T-helper 1 cell treated with Interleukin-12 subunit alpha and Interleukin-12 subunit beta and Interleukin-4 antibody, amounts not matched to agents 30 ng/mL and 1 ng/mL, for 36 hours (primary cell): ENCODE measurements around the gene ASB16. TPM values are rescaled to one million over a fixed set of nuclear protein-coding genes. Genes with fewer than 3 reads are reported as not detected.

Experiments
- intact Hi-C: fragments of 100-400 bp; cut with micrococcal nuclease; formaldehyde crosslinking; loops from one replicate; pipeline ENCODE4 v1.15.1; 2024
- total RNA-seq: library from RNA; stranded (reverse); gene quantifications from 2 replicates; pipeline ENCODE4 v1.2.3, GENCODE V29; 2022

The ASB16 gene
- total RNA-seq, 1 donor from 2014 or later: not detected

DNA sequence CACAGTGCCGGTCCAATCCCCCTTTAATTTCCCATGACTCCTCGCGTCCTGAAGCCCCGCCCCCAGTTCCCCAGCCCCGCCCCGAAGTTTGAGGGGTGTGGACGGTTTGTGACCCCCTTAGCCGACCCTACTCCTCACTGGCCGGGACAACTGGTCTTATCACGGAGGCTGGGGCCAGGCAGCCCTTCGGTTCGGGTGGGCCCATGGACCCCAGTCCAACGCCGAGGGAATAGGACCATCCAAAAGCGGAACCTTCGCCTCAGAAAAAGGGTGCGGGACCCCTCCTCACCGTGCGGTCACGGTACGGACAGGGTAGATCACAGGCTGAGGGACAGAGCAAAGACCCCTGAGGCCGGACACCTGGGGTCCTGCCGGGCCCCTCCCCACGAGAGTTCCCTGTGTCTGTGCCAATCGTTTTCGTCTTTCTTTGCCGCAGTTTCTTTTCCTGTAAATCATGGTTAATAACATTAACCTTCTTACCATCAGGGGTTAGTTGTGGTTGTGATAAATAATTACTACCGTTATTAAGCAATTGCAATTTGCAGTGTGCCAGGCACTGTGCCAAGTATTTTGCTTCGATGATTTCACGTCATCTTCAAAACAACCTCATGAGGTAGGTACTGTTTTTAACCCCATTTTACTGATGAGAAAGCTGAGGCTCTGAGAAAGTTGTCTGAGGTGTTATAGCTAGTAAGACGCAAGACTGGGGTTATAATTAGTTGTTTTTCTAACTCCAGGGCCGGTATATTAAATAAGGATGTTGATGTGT, 16.8 kb downstream of the ASB16 start:
- intact Hi-C loops: loop anchor here (1.0 to 2.0 kb wide), 2 partner anchors 11 to 173 kb away; partner anchors contain the start of gene TMEM101

DNA sequence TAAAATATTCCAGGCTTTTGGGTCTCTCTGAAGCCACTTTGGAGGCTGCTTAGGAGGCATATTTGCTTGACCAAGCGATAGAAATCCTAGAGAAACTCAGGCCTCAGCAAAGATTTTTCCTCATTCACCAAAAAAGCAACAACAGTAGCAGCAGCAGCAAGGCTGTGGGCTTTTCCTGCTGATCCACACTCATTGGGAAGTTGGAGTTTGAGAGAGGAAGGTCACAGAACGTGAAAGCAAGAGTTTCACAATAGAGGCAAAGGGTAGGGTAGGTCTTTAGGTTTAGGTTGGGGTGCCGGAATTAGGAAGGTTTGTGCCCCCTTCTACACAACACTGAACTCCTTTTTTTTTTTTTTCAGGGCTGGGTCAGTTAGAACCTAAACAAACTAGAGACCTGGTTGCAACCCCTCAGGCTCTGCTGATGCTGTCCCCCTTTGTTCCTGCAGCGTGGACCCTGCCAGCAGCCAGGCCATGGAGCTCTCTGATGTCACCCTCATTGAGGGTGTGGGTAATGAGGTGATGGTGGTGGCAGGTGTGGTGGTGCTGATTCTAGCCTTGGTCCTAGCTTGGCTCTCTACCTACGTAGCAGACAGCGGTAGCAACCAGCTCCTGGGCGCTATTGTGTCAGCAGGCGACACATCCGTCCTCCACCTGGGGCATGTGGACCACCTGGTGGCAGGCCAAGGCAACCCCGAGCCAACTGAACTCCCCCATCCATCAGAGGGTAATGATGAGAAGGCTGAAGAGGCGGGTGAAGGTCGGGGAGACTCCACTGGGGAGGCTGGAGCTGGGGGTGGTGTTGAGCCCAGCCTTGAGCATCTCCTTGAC, 18.3 kb downstream of the ASB16 start:
- intact Hi-C loops: no loop called here

DNA sequence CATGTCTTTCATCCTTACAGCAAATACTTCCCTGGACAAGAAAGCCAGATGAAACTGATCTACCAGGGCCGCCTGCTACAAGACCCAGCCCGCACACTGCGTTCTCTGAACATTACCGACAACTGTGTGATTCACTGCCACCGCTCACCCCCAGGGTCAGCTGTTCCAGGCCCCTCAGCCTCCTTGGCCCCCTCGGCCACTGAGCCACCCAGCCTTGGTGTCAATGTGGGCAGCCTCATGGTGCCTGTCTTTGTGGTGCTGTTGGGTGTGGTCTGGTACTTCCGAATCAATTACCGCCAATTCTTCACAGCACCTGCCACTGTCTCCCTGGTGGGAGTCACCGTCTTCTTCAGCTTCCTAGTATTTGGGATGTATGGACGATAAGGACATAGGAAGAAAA, 20.0 kb downstream of the ASB16 start:
- intact Hi-C loops: no loop called here

DNA sequence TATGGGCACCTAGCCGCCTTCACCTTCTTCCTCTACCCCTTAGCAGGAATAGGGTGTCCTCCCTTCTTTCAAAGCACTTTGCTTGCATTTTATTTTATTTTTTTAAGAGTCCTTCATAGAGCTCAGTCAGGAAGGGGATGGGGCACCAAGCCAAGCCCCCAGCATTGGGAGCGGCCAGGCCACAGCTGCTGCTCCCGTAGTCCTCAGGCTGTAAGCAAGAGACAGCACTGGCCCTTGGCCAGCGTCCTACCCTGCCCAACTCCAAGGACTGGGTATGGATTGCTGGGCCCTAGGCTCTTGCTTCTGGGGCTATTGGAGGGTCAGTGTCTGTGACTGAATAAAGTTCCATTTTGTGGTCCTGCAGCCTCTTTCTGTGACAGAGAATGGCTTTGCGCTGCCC, 20.9 kb downstream of the ASB16 start:
- intact Hi-C loops: no loop called here

DNA sequence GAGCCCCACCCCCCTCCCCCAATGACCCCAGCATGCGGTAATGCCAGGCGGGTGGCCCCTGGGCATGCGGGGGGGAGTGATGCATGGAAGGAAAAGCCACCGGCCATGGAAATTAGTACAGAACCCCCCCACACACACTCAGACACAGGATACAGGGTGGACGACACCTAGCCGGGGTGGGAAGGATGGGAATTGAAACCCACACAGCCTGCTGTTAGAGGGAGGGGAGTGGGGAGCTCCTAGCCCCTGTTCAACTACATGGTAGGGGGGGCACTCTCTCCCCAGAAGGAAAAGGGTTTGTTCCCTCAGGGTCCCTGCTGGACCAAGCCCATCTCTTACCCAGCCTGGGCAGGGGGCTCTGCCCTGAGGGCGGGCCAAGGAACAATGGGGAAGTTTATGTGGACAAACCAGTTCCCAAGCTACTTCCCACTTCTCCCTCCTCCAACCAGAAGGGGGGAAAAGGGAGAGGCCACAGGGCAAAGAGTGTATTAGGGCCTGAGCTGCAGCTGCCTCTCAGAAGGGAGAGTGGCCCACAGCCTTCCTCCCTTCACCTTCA, 21.5 kb downstream of the ASB16 start:
- intact Hi-C loops: no loop called here

DNA sequence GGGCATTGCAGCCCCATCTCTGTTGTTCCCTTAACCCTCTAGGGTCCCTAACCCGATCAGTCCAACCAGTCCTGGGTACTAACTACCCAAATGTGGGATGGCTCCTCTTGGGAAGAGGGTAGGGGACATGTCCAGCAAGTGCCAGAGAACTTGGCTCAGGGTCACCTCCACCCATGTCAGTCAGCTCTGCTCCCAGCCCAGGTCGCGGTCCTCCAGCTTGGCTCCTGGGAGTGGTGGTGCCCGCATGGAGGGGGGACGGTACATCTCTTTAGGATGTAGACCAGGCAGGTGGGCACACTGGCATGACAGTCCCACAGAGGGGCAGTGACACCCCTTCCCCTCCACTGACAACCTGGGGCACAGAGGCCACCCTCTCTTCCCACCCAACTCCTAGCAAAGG, 22.2 kb downstream of the ASB16 start:
- intact Hi-C loops: no loop called here

DNA sequence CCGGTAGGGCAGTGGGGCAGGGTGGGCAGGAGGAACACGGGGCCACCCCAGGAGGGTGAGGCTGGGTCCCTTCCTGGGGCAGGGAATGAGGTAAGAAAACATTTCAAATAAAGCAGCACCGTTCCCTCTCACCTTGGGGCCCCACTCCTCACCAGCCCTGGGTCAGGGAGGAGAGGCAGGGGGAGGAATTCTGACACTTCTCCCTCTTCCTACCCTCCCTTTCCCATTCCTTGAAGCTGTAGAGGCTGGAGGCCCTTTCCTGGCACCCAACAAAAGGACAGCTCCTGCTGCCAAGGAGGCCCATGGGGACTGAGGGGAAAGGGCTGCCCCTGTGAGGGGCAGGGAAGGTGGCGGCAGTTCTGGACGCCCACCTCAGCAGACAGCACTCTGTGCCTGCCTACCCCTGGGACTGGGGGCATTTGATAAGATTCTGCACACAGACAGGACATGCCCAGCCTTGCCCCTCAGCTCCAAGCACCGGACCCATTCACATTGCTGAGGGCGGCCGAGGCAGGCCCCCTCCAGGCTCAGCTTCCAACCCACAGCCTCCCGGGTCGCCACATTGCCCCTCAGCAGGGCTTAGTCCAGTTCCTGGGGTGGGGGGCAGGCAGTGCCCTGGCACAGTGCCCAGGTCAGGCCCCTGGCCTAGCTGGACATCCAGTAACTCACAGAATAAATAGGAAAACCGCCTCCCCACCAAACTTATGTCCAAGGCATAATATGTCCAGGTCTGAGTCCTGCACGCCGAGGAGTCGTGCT, 23.0 kb downstream of the ASB16 start:
- intact Hi-C loops: no loop called here

DNA sequence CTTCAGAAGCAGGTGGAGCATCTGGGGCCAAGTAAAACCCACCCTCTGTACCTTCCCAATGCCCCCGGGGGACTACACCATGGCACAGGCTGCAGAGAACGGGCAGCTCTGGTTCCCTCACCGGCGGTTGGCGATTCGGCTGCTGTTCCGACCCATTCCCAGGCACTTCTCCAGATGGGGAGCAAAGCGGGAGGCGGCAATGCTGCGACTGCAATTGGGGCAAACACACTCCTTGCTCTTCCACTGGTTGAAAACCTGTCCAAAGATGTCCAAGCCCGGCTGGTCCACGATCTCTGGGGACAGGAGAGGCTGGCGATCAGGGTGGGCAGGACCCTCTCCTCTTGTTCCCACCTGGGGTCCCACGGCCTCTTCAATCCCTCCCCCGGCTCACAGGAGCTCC, 26.6 kb downstream of the ASB16 start:
- intact Hi-C loops: loop anchor here (5.0 kb wide), 1 partner anchor 855 kb away; the partner anchor contains the start of gene DCAKD

DNA sequence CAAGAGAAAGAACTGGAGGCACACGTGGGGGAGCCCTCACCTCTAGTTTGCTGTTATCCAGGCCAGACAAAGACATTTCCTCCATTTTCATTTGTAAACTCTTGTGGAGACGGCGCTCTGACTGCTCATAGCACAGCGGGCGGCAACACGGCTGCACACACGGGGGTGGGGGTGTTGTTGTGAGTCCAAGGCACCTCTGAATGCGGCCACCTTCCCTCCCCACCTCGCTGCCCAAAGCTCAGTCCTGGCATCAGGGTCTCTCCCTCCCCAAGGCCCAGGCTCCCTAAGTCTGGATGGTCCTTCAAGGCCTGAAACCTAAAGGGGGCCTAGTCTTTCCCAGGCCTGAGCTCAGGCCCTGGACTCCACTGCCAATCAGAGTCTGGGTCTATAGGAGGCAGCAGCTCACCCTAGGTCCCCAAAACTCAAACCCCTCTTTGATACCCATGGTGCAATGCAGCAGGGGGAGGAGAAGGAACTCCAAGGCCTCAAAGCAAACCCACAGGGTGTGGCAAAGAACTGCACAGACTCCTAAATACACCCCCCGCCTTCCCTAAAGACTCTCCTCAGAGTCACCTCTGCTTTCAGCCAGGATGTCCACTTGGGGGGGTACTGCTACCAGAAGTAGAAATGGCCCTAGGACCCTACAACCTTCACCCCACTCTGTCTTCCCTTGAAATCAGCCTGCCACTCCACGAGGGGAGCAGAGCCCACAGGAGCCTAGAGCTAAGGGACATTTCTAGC, 27.6 kb downstream of the ASB16 start:
- intact Hi-C loops: loop anchor here (1.0 to 5.0 kb wide), 2 partner anchors 11 to 854 kb away; partner anchors contain the start of gene DCAKD

DNA sequence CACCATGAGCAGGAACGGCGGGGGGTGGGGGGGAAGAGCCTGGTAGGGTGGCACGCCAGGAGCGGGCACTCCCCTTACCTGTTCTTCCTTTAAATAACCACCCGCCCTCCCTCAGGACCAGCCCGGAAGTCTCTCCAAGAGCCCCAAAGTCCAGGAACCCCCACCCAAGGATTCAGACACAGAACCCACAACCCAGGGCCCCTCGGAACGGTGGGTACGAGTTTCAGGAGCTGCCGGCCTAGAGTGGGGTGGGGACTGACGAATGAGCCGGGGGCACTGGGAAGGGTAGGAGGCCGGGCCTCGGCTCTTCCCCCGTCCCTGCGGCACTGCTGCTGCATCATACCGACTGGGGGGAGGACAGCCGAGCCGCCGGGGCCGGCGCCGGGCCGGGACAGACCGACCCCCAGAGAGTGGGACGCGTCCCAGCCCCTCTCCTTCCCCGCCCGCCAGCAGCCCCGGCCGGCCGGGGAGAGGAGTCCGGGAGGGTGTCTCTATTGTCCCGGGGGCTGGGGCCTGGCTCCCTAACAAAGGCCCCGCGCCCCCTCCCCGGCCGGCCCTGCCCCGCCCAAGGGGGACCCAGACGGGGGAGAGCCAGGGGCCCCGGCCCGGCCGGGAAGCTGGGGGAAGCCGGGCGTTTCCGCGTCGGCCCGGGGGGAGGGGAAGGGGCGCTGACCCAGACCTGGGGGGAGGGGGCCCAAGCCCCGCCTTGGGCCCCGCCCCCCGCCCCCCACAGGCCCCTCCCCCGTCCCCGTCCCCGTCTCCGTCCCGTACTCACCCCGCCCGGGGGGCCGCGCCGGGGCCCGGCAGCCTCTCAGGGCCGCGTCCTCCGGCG, 28.4 kb downstream of the ASB16 start:
- intact Hi-C loops: loop anchor here (1.0 to 5.0 kb wide), 2 partner anchors 12 to 853 kb away; partner anchors contain the start of gene DCAKD

DNA sequence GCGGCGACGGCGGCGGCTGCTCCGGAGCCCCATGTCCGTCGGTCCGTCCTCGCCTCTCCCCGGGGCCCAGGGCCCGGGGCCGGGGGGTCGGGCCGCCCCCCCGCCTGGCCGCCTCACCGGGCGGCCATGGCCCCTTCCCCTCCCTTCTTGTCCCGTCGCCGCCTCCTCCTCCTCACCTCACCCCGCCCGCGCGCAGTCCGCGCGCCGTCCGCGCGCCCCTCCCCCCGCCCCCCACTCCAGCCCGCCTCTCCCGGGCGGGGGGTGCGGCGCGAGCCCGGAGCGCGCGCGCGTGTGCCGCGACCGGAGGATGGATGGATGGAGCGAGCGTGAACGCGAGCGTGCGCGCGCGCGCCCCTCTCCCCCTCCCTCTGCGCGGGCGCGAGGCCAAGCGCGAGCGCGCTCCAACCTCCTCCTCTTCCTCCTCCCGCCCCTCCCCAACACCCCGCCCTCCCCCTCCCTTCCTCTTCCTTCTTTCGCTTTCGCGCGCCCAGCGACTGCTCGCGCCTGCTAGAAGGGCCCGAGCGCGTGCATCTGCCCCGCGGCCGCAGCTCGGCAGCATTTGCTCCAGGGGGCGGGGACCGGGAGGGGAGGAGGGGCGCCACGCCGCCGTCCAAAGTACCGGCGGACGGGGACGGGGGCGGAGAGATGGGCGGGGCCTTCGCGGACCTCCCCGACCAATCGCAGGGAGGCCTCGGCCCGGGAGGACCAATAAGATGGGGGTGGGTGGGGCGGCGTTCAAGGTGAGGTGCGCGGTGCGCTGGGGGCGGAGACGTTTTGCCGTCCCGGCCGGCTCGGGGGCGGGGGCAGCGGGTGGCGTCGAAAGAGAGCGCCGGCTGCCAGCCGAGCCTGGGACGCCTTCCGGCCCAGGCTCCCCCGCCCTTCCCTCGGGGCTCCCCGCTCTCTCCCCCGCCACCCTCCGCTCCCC, 29.3 kb downstream of the ASB16 start, which contains the start of gene ATXN7L3:
Gene ATXN7L3 (minus strand): TSS at position 332 of the 925 bp plus-strand sequence. CDS start 1,814 bp downstream, outside the sequence.
- intact Hi-C loops: loop anchor here (1.0 to 5.0 kb wide), 11 partner anchors 10 to 852 kb away; partner anchors contain the start of genes DCAKD, DHX8, G6PC3 and GPATCH8

DNA sequence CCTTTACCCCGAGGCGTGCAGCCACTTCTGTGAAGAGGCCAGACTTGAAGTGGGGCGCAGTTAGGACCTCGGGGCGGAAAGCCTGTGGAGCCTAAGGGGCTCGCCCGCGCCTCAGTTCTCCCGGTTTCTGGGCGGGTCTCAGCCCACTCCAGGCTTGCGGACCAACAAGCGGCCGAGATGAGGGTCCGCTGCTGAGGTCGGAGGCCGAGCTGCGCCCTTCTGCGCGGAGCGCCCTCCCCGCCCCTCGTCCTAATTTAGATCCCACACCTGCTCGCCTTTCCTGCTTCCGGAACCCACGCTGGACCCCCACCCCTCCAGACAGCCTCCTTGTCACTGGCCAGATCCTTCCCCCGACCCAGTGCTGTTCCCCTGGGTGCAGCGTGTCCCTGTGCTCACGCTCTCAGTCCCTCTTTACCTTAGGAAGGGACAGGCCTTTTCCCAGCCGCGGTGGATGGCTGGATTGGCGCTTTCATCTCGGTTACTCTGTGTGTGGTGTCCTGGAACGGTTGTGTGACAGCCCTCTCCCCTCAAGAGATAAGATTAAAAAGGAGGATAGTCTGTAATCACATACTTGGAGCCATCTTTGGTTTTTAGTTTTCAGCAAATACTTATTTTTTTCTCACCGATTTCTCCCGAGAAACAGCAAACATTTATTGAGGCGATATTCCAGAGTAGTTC, 30.1 kb downstream of the ASB16 start:
- intact Hi-C loops: loop anchor here (1.0 to 5.0 kb wide), 10 partner anchors 10 to 717 kb away; partner anchors contain the start of genes DHX8, G6PC3, GPATCH8 and GRN

DNA sequence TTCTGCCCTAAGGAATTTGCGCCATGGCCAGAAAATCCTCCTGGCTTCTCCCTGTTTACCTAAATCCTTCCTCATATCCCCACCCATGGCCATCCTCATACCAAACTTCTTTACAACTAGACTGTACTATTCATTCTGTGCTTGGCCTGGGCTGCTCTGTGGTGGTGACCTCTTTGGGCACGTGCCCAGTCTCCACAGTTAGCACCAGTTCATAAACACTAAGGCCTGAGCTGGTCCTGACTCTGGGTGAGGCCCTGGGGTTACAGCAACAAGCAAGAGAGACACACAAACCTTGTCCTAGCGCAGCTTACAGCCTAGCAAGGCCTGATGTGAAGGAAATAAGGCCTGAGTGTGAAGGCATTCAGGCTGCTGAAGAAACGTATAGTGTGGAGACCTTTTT, 32.3 kb downstream of the ASB16 start:
- intact Hi-C loops: loop anchor here (5.0 kb wide), 2 partner anchors 300 to 575 kb away; partner anchors contain the start of gene GPATCH8

DNA sequence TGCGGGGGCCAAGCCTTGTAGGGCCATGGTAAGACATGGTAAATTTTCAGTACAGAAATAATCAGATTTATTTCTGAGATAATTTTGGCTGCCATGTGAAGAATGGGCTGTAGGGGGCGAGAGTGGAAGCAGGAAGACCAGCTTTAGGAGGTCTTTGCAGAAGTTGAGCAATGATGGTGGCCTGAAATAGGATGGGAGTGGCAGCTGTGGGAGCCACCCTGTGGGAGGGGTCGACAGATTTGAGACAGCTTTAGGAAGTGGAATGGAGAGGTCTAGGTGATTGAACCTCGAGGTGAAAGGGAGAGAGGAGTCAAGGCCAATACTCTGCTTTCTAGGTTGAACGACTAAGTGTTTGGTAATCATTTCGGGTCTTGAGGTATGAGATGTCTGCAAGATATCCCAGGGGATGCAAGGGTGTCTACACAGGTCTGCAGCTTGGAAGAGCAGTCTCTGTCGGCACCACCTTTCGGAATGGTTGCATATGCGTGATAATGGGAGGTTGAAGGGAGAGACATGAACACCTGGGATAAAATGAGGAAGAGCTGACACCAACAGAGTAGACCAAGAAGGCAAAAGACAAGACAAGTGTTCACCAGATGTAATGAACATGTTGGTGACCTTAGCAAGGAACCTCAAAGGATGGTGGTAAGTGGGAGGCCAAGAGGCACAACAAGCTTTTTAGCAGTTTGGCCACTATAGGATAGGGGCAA, 33.4 kb downstream of the ASB16 start:
- intact Hi-C loops: loop anchor here (5.0 kb wide), 2 partner anchors 298 to 573 kb away; partner anchors contain the start of gene GPATCH8

DNA sequence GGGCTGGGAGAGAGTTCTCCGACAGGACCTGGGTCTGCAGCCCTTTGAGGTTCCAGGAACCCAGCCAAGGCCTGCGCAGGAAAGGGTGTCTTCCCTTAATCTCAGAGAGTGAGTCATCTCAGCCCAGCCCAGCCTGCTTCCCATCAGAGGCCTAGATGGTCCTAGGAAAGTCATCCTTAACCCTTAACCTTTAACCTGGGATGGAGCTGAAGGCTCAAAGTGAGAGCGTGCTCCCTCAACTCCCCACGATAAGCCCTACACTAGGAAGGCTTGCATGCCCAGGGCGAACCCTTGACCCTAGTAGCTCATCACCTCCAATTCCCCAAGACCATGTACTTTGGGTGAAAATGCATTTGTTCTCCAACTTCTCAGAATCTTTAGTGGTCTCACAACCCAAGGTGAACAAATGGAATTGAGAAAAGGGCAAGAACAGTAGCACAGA, 34.0 kb downstream of the ASB16 start:
- intact Hi-C loops: loop anchor here (5.0 kb wide), 2 partner anchors 298 to 573 kb away; partner anchors contain the start of gene GPATCH8
